ENCODE measurements around the gene SLC27A1. TPM values are rescaled to one million over a fixed set of nuclear protein-coding genes. Genes with fewer than 3 reads are reported as not detected.

Gene SLC27A1
- total RNA-seq: 27.8 TPM
- long read RNA-seq, transcript SLC27A1-201 (12 exons, 3,594 nt): major isoform, 21 of 51 reads
- long read RNA-seq, partial matches to known transcripts: 14 of 51 reads
- long read RNA-seq, other reads (novel, unspliced or antisense): 16 of 51 reads

DNA sequence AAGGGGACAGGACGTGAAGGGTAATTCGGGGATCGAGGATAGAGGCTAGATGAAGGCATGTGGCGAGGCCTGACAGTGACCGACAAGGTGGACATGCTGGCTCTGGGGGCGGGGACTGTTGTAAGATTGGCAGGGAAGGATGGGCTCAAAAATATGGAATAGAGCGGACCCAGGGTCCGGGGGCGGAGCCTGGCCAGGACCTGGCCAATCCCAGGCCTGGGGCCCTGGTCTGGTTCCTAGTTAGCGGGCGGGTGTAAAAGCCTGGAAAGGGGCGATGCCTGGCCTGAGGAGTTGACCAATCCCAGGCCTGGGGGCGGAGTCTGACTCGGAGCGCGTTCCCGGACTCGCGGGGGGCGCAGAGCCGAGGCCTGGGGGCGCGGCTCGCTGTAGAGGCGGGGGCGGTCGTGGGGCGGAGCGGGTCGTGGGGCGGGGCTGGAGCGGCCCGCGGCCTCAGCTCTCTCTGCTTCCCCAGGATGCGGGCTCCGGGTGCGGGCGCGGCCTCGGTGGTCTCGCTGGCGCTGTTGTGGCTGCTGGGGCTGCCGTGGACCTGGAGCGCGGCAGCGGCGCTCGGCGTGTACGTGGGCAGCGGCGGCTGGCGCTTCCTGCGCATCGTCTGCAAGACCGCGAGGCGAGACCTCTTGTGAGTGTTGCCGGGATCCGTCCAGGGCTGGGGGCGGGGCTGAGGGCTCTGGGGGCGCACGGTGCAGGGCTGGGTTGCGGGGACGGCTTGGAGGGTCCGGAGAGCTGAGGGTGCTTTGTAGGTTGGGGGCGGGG, at the start of gene SLC27A1:
TSS of gene SLC27A1 (plus strand) at position 457 of the 774 bp plus-strand sequence. CDS start at position 474, 17 bp downstream.
- peak within 1 kb of the TSS; percentile 78 for H3K4me3 ChIP-seq
- H3K27me3 ChIP-seq: no peaks in the 10 kb centered on the region
- no peaks in the 10 kb centered on the region for H3K9me3 ChIP-seq
- DNase-seq (peak; percentile 99), ATAC-seq (peak; percentile 92)
- intact Hi-C loops (cut with DNase I): no loop called here
- peaks cover 31% of the 10 kb centered on the region for H3K4me1 ChIP-seq
- no peak for TF ChIP-seq CTCF (IDR thresholded peaks at IDR 0.05)
- no peaks in the 10 kb centered on the region for H3K36me3 ChIP-seq
- H3K27ac ChIP-seq: peak within 1 kb of the TSS; percentile 91

- ATAC-seq (no peak), DNase-seq (no peak)
- Histone ChIP-seq H3K36me3 (no peaks in the 10 kb centered on the region), H3K4me3 (no peak overlapping the region), H3K27me3 (no peaks in the 10 kb centered on the region), H3K9me3 (no peaks in the 10 kb centered on the region), H3K4me1 (peaks cover 13% of the 10 kb centered on the region), H3K27ac (no peak overlapping the region)
- no peak for TF ChIP-seq CTCF (IDR thresholded peaks at IDR 0.05)
- intact Hi-C loops (cut with DNase I): no loop called here
Observed at GRCh38 chr19:17421942-17422341, 48.4 kb upstream of the SLC27A1 start.

DNA sequence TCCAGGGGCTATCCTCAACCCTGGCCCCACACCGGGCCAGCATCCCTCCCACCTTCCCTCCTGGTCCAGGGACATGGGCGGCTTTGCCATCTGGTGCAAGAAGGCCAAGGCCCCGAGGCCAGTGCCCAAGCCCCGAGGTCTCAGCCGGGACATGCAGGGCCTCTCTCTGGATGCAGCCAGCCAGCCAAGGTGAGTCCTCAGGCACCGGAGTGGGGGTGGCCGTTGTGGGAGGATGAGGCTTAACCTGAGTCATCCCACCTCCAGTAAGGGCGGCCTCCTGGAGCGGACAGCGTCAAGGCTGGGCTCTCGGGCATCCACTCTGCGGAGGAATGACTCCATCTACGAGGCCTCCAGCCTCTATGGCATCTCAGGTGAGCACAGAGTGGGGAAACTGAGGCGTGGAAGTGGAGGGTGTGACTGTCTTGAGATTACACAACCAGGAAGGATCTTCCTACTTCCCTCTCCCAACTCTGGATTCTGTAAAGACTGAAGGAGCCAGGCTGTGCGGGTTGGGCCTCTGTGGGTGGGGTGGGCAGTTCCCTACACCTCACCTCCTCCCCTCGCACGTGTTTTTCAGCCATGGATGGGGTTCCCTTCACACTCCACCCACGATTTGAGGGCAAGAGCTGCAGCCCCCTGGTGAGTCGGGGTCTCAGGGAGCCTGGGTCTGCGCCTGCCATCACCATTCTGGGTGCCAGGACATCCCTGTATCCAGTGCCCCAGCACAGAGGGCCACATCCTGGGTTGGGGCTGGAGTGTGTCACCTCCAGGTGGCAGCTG, 46.7 kb upstream of the SLC27A1 start:
- DNase-seq (no peak), ATAC-seq (no peak)
- TF ChIP-seq CTCF (IDR thresholded peaks at IDR 0.05): no peak
- intact Hi-C loops (cut with DNase I): no loop called here
- Histone ChIP-seq H3K27me3 (no peaks in the 10 kb centered on the region), H3K27ac (no peak overlapping the region), H3K9me3 (no peaks in the 10 kb centered on the region), H3K4me1 (peaks cover 12% of the 10 kb centered on the region), H3K36me3 (no peaks in the 10 kb centered on the region), H3K4me3 (no peak overlapping the region)

DNA sequence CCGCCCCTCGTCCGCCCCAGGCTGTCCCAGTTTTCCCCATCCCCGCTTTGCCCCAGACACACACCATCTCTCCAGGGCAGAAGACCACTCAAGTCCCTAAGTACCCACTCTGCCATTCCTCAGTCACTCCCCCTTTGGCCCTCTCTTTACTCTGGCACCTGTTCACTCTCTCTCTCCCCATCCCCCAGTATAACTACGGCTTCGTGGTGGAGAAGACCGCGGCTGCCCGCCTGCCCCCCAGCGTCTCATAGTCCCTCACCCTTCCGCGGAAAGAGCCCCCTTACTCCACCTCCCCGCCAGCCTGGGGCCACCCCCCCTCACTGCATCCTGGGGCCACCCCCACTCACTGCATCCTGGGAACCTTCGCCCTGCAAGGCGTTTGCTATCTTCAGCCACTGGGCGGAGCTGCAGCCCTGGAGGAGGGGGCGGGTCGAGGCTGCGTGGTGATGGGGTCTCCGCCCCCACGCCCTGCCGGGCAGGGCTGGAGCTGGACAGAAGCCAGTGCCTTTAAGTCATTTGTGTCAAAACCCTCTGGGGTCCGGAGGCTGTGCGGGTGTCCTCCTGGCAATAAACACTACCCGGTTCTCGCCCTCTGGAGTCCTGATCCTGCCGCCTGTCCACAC, 45.5 kb upstream of the SLC27A1 start:
- ATAC-seq: peak; percentile 44
- peak; percentile 24 for TF ChIP-seq CTCF (IDR thresholded peaks at IDR 0.05)

DNA sequence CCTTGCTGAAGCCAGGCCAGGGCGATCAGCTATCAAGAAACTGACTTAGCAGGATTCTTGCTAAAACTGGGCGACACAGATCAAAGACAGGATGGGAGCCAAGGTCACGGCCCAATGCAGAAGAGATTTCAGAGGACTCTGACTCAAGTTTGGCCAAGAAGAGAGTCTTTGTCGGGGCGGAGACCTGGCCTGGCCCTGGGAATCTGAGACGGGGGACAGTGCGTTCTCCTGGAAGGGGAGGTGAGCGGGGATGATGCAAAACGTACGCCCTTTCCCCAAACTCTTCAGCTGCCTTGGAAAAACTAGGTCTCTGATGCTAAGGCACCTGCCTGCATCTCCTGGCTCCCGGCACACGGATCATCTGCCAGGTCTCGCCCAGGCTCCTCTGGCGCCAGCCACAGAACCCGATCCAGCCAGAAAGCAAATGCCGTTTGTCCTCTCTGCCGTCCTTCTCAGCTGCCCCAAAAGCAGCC, 40.6 kb upstream of the SLC27A1 start:
- no peak for ATAC-seq
- TF ChIP-seq CTCF (IDR thresholded peaks at IDR 0.05): no peak
- Histone ChIP-seq H3K27ac (no peak overlapping the region), H3K9me3 (no peaks in the 10 kb centered on the region), H3K36me3 (no peaks in the 10 kb centered on the region), H3K4me1 (no peaks in the 10 kb centered on the region), H3K4me3 (no peak overlapping the region), H3K27me3 (no peaks in the 10 kb centered on the region)
- intact Hi-C loops (cut with DNase I): no loop called here
- DNase-seq: no peak

More for the DNA sequence above, 45.5 kb upstream of the SLC27A1 start:
- Histone ChIP-seq H3K36me3 (no peaks in the 10 kb centered on the region), H3K9me3 (no peaks in the 10 kb centered on the region), H3K4me1 (peaks cover 5% of the 10 kb centered on the region), H3K27ac (no peak overlapping the region), H3K27me3 (no peaks in the 10 kb centered on the region), H3K4me3 (no peak overlapping the region)
- intact Hi-C loops (cut with DNase I): no loop called here
- no peak for DNase-seq

Measured in upper lobe of right lung (tissue), 1 donor.